Keratinocyte (primary cell): ENCODE data around the gene RFX7. TPM values are rescaled to one million over a fixed set of nuclear protein-coding genes. Genes with fewer than 3 reads are reported as not detected.

Experiments used
- DNase-seq: peaks from one replicate; pipeline ENCODE4 v3.0.0-alpha.2; 2011; ENCODE audit warnings: low read depth, missing footprints, low spot score
- FAIRE-seq: peaks from 2 replicates; lab custom pipeline; 2011; peaks lifted over from hg19 to GRCh38; lab: Jason Lieb, UNC
- H2AFZ ChIP-seq: 2 replicates; pipeline ENCODE4 v1.6.0; 2012; ENCODE audit warnings: low read length, control low read depth, inconsistent platforms; ENCODE audit not compliant: control insufficient read depth
- H3K27ac ChIP-seq: 2 replicates; pipeline ENCODE4 v1.5.1; 2011; ENCODE audit warnings: low read length; ENCODE audit not compliant: control insufficient read depth, insufficient read depth
- H3K27me3 ChIP-seq: 3 replicates; pipeline ENCODE4 v1.6.0; 2011; ENCODE audit warnings: low read length; ENCODE audit not compliant: control insufficient read depth, insufficient read depth; ENCODE audit errors: extremely low read depth
- H3K36me3 ChIP-seq, 2 experiments: 2 replicates in 1 of 2; 3 replicates in 1 of 2; pipeline ENCODE4 v1.5.1; 2011; ENCODE audit warnings: low read length in 2 of 2, mild to moderate bottlenecking in 1 of 2; ENCODE audit not compliant: control insufficient read depth in 2 of 2, insufficient read depth in 2 of 2; ENCODE audit errors: extremely low read depth in 1 of 2
- H3K4me1 ChIP-seq: 3 replicates; pipeline ENCODE4 v1.5.1; 2011; ENCODE audit warnings: low read length; ENCODE audit not compliant: control insufficient read depth, insufficient read depth; ENCODE audit errors: extremely low read depth
- H3K4me2 ChIP-seq: 3 replicates; pipeline ENCODE4 v1.6.0; 2011; ENCODE audit warnings: low read depth, low read length; ENCODE audit not compliant: control insufficient read depth, insufficient read depth; ENCODE audit errors: extremely low read depth
- H3K4me3 ChIP-seq, 3 experiments: fragments of 200-600 bp in 1 of 3; sonication (generic) in 1 of 3; 2 replicates in 2 of 3; 3 replicates in 1 of 3; pipeline ENCODE4 v1.5.1; 2011 to 2016; ENCODE audit warnings: low read length in 3 of 3, mild to moderate bottlenecking in 3 of 3, control low read depth in 2 of 3, inconsistent platforms in 1 of 3, low read depth in 1 of 3, mixed read lengths in 1 of 3, mixed run types in 1 of 3, moderate library complexity in 1 of 3; ENCODE audit not compliant: control insufficient read depth in 2 of 3, insufficient read depth in 2 of 3; ENCODE audit errors: extremely low read depth in 1 of 3
- H3K79me2 ChIP-seq: 2 replicates; pipeline ENCODE4 v1.6.0; 2012; ENCODE audit warnings: low read length; ENCODE audit not compliant: control insufficient read depth, insufficient read depth
- H3K9ac ChIP-seq: 3 replicates; pipeline ENCODE4 v1.6.0; 2011; ENCODE audit warnings: low read length; ENCODE audit not compliant: control insufficient read depth, insufficient read depth; ENCODE audit errors: extremely low read depth
- H3K9me1 ChIP-seq: 3 replicates; pipeline ENCODE4 v1.6.0; 2011; ENCODE audit warnings: low read length; ENCODE audit not compliant: control insufficient read depth, insufficient read depth; ENCODE audit errors: extremely low read depth
- H3K9me3 ChIP-seq: 2 replicates; pipeline ENCODE4 v1.5.1; 2012; ENCODE audit warnings: low read depth, low read length; ENCODE audit not compliant: control insufficient read depth
- H4K20me1 ChIP-seq: 3 replicates; pipeline ENCODE4 v1.6.0; 2011; ENCODE audit warnings: low read length; ENCODE audit not compliant: control insufficient read depth, insufficient read depth; ENCODE audit errors: extremely low read depth
- CTCF ChIP-seq, 3 experiments: IDR thresholded peaks in 1 of 3; conservative IDR thresholded peaks in 1 of 3; optimal IDR thresholded peaks in 1 of 3; 2 replicates in 2 of 3; 3 replicates in 1 of 3; pipeline versions ENCODE3 to v1.5.1; 2011; ENCODE audit warnings: low read length in 3 of 3, mild to moderate bottlenecking in 3 of 3, moderate library complexity in 2 of 3, control low read depth in 1 of 3, inconsistent platforms in 1 of 3; ENCODE audit not compliant: insufficient read depth in 2 of 3; ENCODE audit errors: extremely low read depth in 1 of 3
- EZH2 ChIP-seq: IDR thresholded peaks from one replicate; pipeline ENCODE4 v1.6.1; 2012; ENCODE audit warnings: inconsistent platforms, mild to moderate bottlenecking, low read length, moderate library complexity
- dilution Hi-C: fragments of 300-500 bp; cut with MboI; formaldehyde crosslinking; loops from one replicate; pipeline ENCODE4 v1.7.0; 2020; ENCODE audit warnings: low sequenced_read_pairs; ENCODE audit not compliant: extremely low pct_ligation_motif_present
- polyA plus RNA-seq, 5 experiments: library from polyadenylated mRNA; depleted of rRNA in 3 of 5; stranded (reverse) in 3 of 5; stranded (forward) in 1 of 5; unstranded in 1 of 5; fragments of >200 nt; gene quantifications; 1 replicate in 1 of 5; 2 replicates in 3 of 5; 3 replicates in 1 of 5; pipeline versions ENCODE4 v1.2.1 to v1.2.3, GENCODE V29; 2011 to 2012; ENCODE audit warnings: missing spikeins in 2 of 5, low read depth in 1 of 5, low replicate concordance in 1 of 5
- small RNA-seq, 3 experiments: library from RNA; depleted of rRNA; stranded (forward); fragments of <200 nt; gene quantifications; one replicate each; pipeline ENCODE3, GENCODE V24; 2012; ENCODE audit warnings: low read depth in 3 of 3, low replicate concordance in 1 of 3; ENCODE audit not compliant: insufficient read length in 3 of 3

RFX7 gene
- polyA plus RNA-seq, 1 donor (not counting 4 experiments of a cell fraction or from before 2014, with no cell fraction given) = 16.3 TPM

- H3K27ac ChIP-seq = peak overlapping the region; percentile 91
- TF ChIP-seq EZH2 (no peak), CTCF (optimal IDR thresholded peaks at IDR 0.05 in 1 of 3, IDR thresholded peaks at IDR 0.05 in 1 of 3, conservative IDR thresholded peaks at IDR 0.05 in 1 of 3; ENCODE audit: extremely low read depth in 1 of 3, insufficient read depth in 2 of 3, low read length in 3 of 3) (no peak)
- no peak for DNase-seq
- no peaks in the 10 kb centered on the region for H3K27me3 ChIP-seq
- no peak overlapping the region for H3K4me3 ChIP-seq
- no peaks in the 10 kb centered on the region for H3K9me1 ChIP-seq
- no peak for FAIRE-seq
- peaks cover 50% of the 10 kb centered on the region for H3K4me1 ChIP-seq
- no peak overlapping the region for H3K4me2 ChIP-seq
- no peak overlapping the region for H2AFZ ChIP-seq
- no peaks in the 10 kb centered on the region for H4K20me1 ChIP-seq
- no peaks in the 10 kb centered on the region for H3K9me3 ChIP-seq
- dilution Hi-C loops = no loop called here
- no peaks in the 10 kb centered on the region for H3K79me2 ChIP-seq
- H3K36me3 ChIP-seq = no peaks in the 10 kb centered on the region
- no peak overlapping the region for H3K9ac ChIP-seq
Measured at GRCh38 chr15:56038707-56039106, 205.0 kb downstream of the RFX7 start.

- no peaks in the 10 kb centered on the region for H4K20me1 ChIP-seq
- H3K9ac ChIP-seq = no peak overlapping the region
- no peak overlapping the region for H3K4me3 ChIP-seq
- H3K79me2 ChIP-seq = no peaks in the 10 kb centered on the region
- TF ChIP-seq CTCF (optimal IDR thresholded peaks at IDR 0.05 in 1 of 3, IDR thresholded peaks at IDR 0.05 in 1 of 3, conservative IDR thresholded peaks at IDR 0.05 in 1 of 3; ENCODE audit: extremely low read depth in 1 of 3, insufficient read depth in 2 of 3, low read length in 3 of 3) (no peak), EZH2 (no peak)
- peak overlapping the region; percentile 91 for H3K27ac ChIP-seq
- no peaks in the 10 kb centered on the region for H3K27me3 ChIP-seq
- no peaks in the 10 kb centered on the region for H3K9me3 ChIP-seq
- dilution Hi-C loops = no loop called here
- peak overlapping the region; percentile 72 for H2AFZ ChIP-seq
- no peak overlapping the region for H3K4me2 ChIP-seq
- H3K4me1 ChIP-seq = peaks cover 48% of the 10 kb centered on the region
- FAIRE-seq (no peak), DNase-seq (no peak)
- H3K9me1 ChIP-seq = no peaks in the 10 kb centered on the region
- no peaks in the 10 kb centered on the region for H3K36me3 ChIP-seq
Measured at GRCh38 chr15:56038015-56038414, 205.7 kb downstream of the RFX7 start.

Small RNA genes lying within 50 kb of the gene (small RNA-seq; reads per million reads assigned to genes)
- gene CD24P2 = 0 reads per million in 3 experiments
- 0 reads per million in 3 experiments for gene RNU6-1287P

Other genes starting within 250 kb of the RFX7 start
- 1.9 to 3.4 TPM (median 2.6 TPM) in 3 replicates for gene TEX9, start 121.5 kb upstream of the RFX7 start, polyA plus RNA-seq
- 0.29 to 0.37 TPM in 2 of 3 replicates, not detected in the other for gene MNS1, start 221.3 kb upstream of the RFX7 start, polyA plus RNA-seq